H1 (cell line): ENCODE measurements around the gene UBASH3B. TPM values are rescaled to one million over a fixed set of nuclear protein-coding genes. Genes with fewer than 3 reads are reported as not detected.

Source experiments
- CTCF ChIA-PET: fragments of 300-600 bp; sonication (Branson Sonifier 250); formaldehyde crosslinking; loops from one replicate; lab custom pipeline; 2021; ENCODE audit not compliant: partially characterized antibody; lab: Charles Lee
- POLR2A ChIA-PET: fragments of 300-600 bp; sonication (Branson Sonifier 250); formaldehyde crosslinking; loops from one replicate; lab custom pipeline; 2021; ENCODE audit warnings: inconsistent platforms; ENCODE audit not compliant: partially characterized antibody; lab: Charles Lee
- DNase-seq, 2 experiments: peaks; one replicate each; pipeline versions ENCODE4 v3.0.0 to v3.0.0-alpha.2; 2010 to 2022; ENCODE audit warnings: low spot score in 2 of 2, low read depth in 1 of 2, mixed read lengths in 1 of 2
- FAIRE-seq: peaks from 2 replicates; lab custom pipeline; 2011; peaks lifted over from hg19 to GRCh38; lab: Jason Lieb, UNC
- H2AFZ ChIP-seq: 2 replicates; pipeline ENCODE4 v1.8.1; 2012; ENCODE audit warnings: low read length, inconsistent platforms
- H2AK5ac ChIP-seq: 2 replicates; pipeline ENCODE4 v1.6.1; 2013; ENCODE audit warnings: low read depth, low read length
- H2BK120ac ChIP-seq: replicated peaks from 2 replicates; pipeline ENCODE3; 2013; ENCODE audit warnings: low read depth, low read length, inconsistent platforms
- H2BK12ac ChIP-seq: 2 replicates; pipeline ENCODE4 v1.6.1; 2013; ENCODE audit warnings: low read depth, low read length
- H2BK15ac ChIP-seq: 2 replicates; pipeline ENCODE4 v1.6.1; 2013; ENCODE audit warnings: low read length
- H2BK20ac ChIP-seq: 2 replicates; pipeline ENCODE4 v1.6.1; 2013; ENCODE audit warnings: low read length
- H2BK5ac ChIP-seq: 2 replicates; pipeline ENCODE4 v1.6.1; 2013; ENCODE audit warnings: low read depth, low read length
- H3K14ac ChIP-seq: 2 replicates; pipeline ENCODE4 v1.6.1; 2013; ENCODE audit warnings: inconsistent platforms; ENCODE audit not compliant: insufficient read length
- H3K18ac ChIP-seq: 2 replicates; pipeline ENCODE4 v1.6.1; 2013; ENCODE audit warnings: low read length; ENCODE audit errors: extremely low read depth
- H3K23ac ChIP-seq: 2 replicates; pipeline ENCODE4 v1.6.1; 2013; ENCODE audit warnings: inconsistent platforms; ENCODE audit not compliant: insufficient read length
- H3K23me2 ChIP-seq: 2 replicates; pipeline ENCODE4 v1.6.1; 2013; ENCODE audit warnings: low read depth, low read length
- H3K27ac ChIP-seq: 2 replicates; pipeline ENCODE4 v1.6.1; 2011; ENCODE audit warnings: low read depth, low read length, inconsistent platforms
- H3K27me3 ChIP-seq, 4 experiments: replicated peaks in 1 of 4; 1 replicate in 1 of 4; 2 replicates in 3 of 4; pipeline versions ENCODE4 v1.6.1 to v1.8.1; 2011 to 2013; ENCODE audit warnings: low read length in 3 of 4, mild to moderate bottlenecking in 3 of 4, inconsistent platforms in 2 of 4, mixed read lengths in 2 of 4, moderate library complexity in 1 of 4; ENCODE audit not compliant: control insufficient read depth in 3 of 4, insufficient read depth in 3 of 4; ENCODE audit errors: extremely low read depth in 1 of 4
- H3K36me3 ChIP-seq, 4 experiments: 2 replicates each; pipeline versions ENCODE4 v1.6.1 to v1.8.1; 2011 to 2013; ENCODE audit warnings: mild to moderate bottlenecking in 4 of 4, low read length in 3 of 4, moderate library complexity in 2 of 4, control low read depth in 1 of 4, inconsistent platforms in 1 of 4; ENCODE audit not compliant: insufficient read depth in 4 of 4, control insufficient read depth in 2 of 4
- H3K4ac ChIP-seq: replicated peaks from 2 replicates; pipeline ENCODE3; 2013; ENCODE audit warnings: low read length, low read depth, mixed read lengths, inconsistent platforms; ENCODE audit not compliant: insufficient read length
- H3K4me1 ChIP-seq, 4 experiments: replicated peaks in 1 of 4; 1 replicate in 1 of 4; 2 replicates in 3 of 4; pipeline versions ENCODE4 v1.6.1 to v1.8.1; 2011 to 2013; ENCODE audit warnings: low read length in 3 of 4, inconsistent platforms in 2 of 4, mixed read lengths in 1 of 4; ENCODE audit not compliant: insufficient read depth in 4 of 4, control insufficient read depth in 3 of 4
- H3K4me2 ChIP-seq, 2 experiments: 2 replicates each; pipeline versions ENCODE4 v1.6.1 to v1.8.1; 2011 to 2013; ENCODE audit warnings: low read depth in 2 of 2, low read length in 2 of 2, control low read depth in 1 of 2, inconsistent platforms in 1 of 2, mild to moderate bottlenecking in 1 of 2; ENCODE audit not compliant: insufficient read depth in 1 of 2
- H3K4me3 ChIP-seq, 4 experiments: fragments of 200-600, 300-600 bp in 1 of 4; sonication (generic), shearing (Covaris generic), sonication (Bioruptor Twin) in 1 of 4; 2 replicates each; pipeline versions ENCODE4 v1.5.1 to v1.8.1; 2011 to 2016; ENCODE audit warnings: low read length in 4 of 4, low read depth in 3 of 4, control low read depth in 2 of 4, inconsistent platforms in 2 of 4, mild to moderate bottlenecking in 2 of 4, mixed read lengths in 1 of 4, moderate library complexity in 1 of 4; ENCODE audit not compliant: insufficient read depth in 2 of 4; ENCODE audit errors: extremely low read depth in 1 of 4
- H3K56ac ChIP-seq: replicated peaks from 2 replicates; pipeline ENCODE3; 2013; ENCODE audit warnings: low read depth, mild to moderate bottlenecking, mixed read lengths, low read length, inconsistent platforms; ENCODE audit not compliant: insufficient read length
- H3K79me1 ChIP-seq: 2 replicates; pipeline ENCODE4 v1.6.1; 2013; ENCODE audit warnings: low read depth, low read length, control low read depth
- H3K79me2 ChIP-seq, 2 experiments: 2 replicates each; pipeline versions ENCODE4 v1.6.1 to v1.8.1; 2012 to 2013; ENCODE audit warnings: low read length in 2 of 2, mild to moderate bottlenecking in 2 of 2, inconsistent platforms in 1 of 2; ENCODE audit not compliant: insufficient read depth in 2 of 2, control insufficient read depth in 1 of 2
- H3K9ac ChIP-seq, 4 experiments: replicated peaks in 1 of 4; 1 replicate in 1 of 4; 2 replicates in 3 of 4; pipeline versions ENCODE4 v1.6.1 to v1.8.1; 2011 to 2013; ENCODE audit warnings: low read depth in 3 of 4, low read length in 3 of 4, control low read depth in 2 of 4, mild to moderate bottlenecking in 2 of 4, moderate library complexity in 2 of 4, inconsistent platforms in 1 of 4; ENCODE audit errors: extremely low read depth in 1 of 4
- H3K9me3 ChIP-seq, 2 experiments: 2 replicates each; pipeline versions ENCODE4 v1.6.1 to v1.8.1; 2012 to 2013; ENCODE audit warnings: mild to moderate bottlenecking in 2 of 2, moderate library complexity in 2 of 2, control low read depth in 1 of 2, inconsistent platforms in 1 of 2, low read depth in 1 of 2, low read length in 1 of 2, mixed read lengths in 1 of 2; ENCODE audit not compliant: insufficient read depth in 2 of 2
- H4K20me1 ChIP-seq, 2 experiments: replicated peaks in 1 of 2; 2 replicates each; pipeline versions ENCODE3 to v1.8.1; 2011 to 2013; ENCODE audit warnings: inconsistent platforms in 2 of 2, low read length in 2 of 2, mild to moderate bottlenecking in 1 of 2; ENCODE audit not compliant: insufficient read depth in 2 of 2, control insufficient read depth in 1 of 2
- H4K5ac ChIP-seq: 2 replicates; pipeline ENCODE4 v1.6.1; 2013; ENCODE audit warnings: low read length, low read depth, mixed read lengths, inconsistent platforms; ENCODE audit not compliant: insufficient read length
- H4K8ac ChIP-seq: 2 replicates; pipeline ENCODE4 v1.8.0; 2013; ENCODE audit warnings: mild to moderate bottlenecking, moderate library complexity, low read length, inconsistent platforms; ENCODE audit not compliant: insufficient read depth; ENCODE audit errors: extremely low read depth
- H4K91ac ChIP-seq: replicated peaks from 2 replicates; pipeline ENCODE3; 2013; ENCODE audit warnings: low read length, mixed read lengths, inconsistent platforms; ENCODE audit not compliant: insufficient read length
- ZNF274 ChIP-seq: IDR thresholded peaks from 2 replicates; pipeline ENCODE4 v1.7.0; 2012; ENCODE audit warnings: low read length, borderline replicate concordance; ENCODE audit errors: extremely low read depth
- WGBS, 2 experiments: shearing (Covaris generic) in 1 of 2; methylation state at CpG; one replicate each; pipeline versions ENCODE4 v1.1.6 to v1.1.7; 2013 to 2015; ENCODE audit warnings: low lambda C conversion rate in 2 of 2, mixed read lengths in 2 of 2, inconsistent platforms in 1 of 2, low coverage in 1 of 2, missing lambda C conversion rate in 1 of 2; ENCODE audit not compliant: insufficient replicate concordance in 2 of 2, insufficient coverage in 1 of 2, insufficient read length in 1 of 2; ENCODE audit errors: extremely low coverage in 1 of 2, missing lambda C conversion rate in 1 of 2; 5-methylcytosine and 5-hydroxymethylcytosine counted together
- polyA plus RNA-seq, 7 experiments: library from polyadenylated mRNA; depleted of rRNA in 3 of 7; stranded (reverse) in 5 of 7; unstranded in 2 of 7; fragments of >200 nt in 5 of 7; fragments of 200-250 nt in 2 of 7; gene quantifications; 1 replicate in 5 of 7; 2 replicates in 1 of 7; 4 replicates in 1 of 7; pipeline versions ENCODE4 v1.2.1 to v1.2.3, GENCODE V29; 2011 to 2013; ENCODE audit warnings: missing spikeins in 2 of 7, mixed read lengths in 2 of 7
- total RNA-seq: library from RNA; stranded (reverse); fragmentation: NEBNext Ultra II Directional; extraction: Animal tissue kit (Norgen Biotek cat#: 25700); gene quantifications from 2 replicates; pipeline ENCODE4 v1.2.1, GENCODE V29; 2021

Gene UBASH3B
- total and polyA plus RNA-seq, 2 of the 8 experiments (the other 6 are each of a cell fraction or from before 2014, with no cell fraction given), result 7.5 to 9.5 TPM

- TF ChIP-seq ZNF274, result no peak
- TF ChIP-seq, all 59 proteins: peak for 0
- Histone ChIP-seq H3K9me3 (no peaks in the 10 kb centered on the region), H3K14ac (no peak overlapping the region), H3K4me1 (no peaks in the 10 kb centered on the region), H3K36me3 (no peaks in the 10 kb centered on the region), H3K9ac (no peak overlapping the region), H3K23me2 (no peaks in the 10 kb centered on the region), H2BK5ac (no peak overlapping the region), H4K8ac (no peak overlapping the region), H3K23ac (no peak overlapping the region), H4K5ac (no peak overlapping the region), H3K79me2 (no peaks in the 10 kb centered on the region), H3K4me3 (no peak overlapping the region), H3K79me1 (no peaks in the 10 kb centered on the region), H2AK5ac (no peak overlapping the region), H3K27me3 (no peaks in the 10 kb centered on the region), H2AFZ (no peak overlapping the region), H3K4me2 (no peak overlapping the region), H2BK20ac (no peak overlapping the region), H3K4ac (no peak overlapping the region), H3K27ac (no peak overlapping the region), H4K91ac (no peak overlapping the region), H2BK12ac (no peak overlapping the region), H2BK120ac (no peak overlapping the region), H4K20me1 (no peaks in the 10 kb centered on the region), H3K56ac (no peak overlapping the region), H2BK15ac (no peak overlapping the region), H3K18ac (no peak overlapping the region)
- DNase-seq (no peak), FAIRE-seq (no peak)
- CTCF ChIA-PET, result interaction anchor here (0.5 to 20.7 kb wide), 25 partner anchors 7 to 157 kb away, joined by 3 to 356 read pairs (median 10); partner anchors contain the start of gene UBASH3B
- whole genome bisulfite sequencing, 2 experiments, result 84% methylated on average over 3 of the region's 3 CpGs; no CpG with 5 or more reads in 1 of the 2 experiments
- POLR2A ChIA-PET, result no interaction called here
These were observed 98.5 kb downstream of the UBASH3B start for GRCh38 chr11:122754028-122754427.
